ENCODE measurements around the gene ALG9. TPM values are rescaled to one million over a fixed set of nuclear protein-coding genes. Genes with fewer than 3 reads are reported as not detected.

The ALG9 gene
- total and polyA plus RNA-seq, 2 donors (not counting 3 experiments of a cell fraction or from before 2014, with no cell fraction given), result 29.1 to 29.4 TPM

DNA sequence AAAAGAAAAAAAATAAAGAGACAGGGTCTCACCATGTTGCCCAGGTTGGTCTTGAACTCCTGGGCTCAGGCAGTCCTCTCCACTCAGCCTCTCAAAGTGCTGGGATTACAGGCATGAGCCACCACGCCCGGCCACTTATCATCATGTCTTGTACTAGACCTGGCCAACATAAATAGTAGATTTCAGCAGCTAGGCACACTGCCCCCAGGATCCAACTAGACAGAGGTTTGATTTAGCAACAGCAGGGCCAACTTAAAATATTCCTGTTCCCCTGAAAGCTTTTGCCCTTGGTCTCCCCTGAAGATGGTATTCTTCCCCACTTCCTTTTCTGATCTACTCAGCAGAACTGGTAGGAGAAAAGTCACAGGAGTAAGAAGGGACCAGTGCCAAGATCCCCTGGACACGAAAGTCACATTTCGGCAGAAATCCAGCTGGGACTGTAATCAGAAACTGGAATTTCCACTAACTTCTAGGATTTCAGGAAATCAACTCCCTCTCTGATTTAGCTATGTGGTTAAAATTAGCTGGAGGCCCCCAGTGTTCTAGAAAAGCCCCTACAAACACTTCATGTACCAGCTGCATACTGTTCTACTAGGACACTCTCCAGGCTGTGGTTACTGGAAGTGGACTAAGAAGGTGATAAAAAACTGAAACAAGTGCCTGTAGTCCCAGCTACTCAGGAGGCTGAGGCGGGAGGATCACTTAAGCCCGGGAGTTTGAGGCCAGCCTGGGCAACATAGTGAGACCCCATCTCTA, 96.2 kb downstream of the ALG9 start:
- H3K36me3 ChIP-seq (ENCODE audit: control insufficient read depth in 2 of 2, extremely low read depth in 1 of 2, insufficient read depth in 2 of 2, low read length in 2 of 2), result no peaks in the 10 kb centered on the region
- FAIRE-seq (no peak), DNase-seq (ENCODE audit: low read depth, low spot score) (peak; percentile 60)
- no peaks in the 10 kb centered on the region for H3K79me2 ChIP-seq (ENCODE audit: control insufficient read depth, insufficient read depth, low read length)
- no peak overlapping the region for H3K9ac ChIP-seq (replicated peaks; ENCODE audit: extremely low read depth, insufficient read depth, low read length)
- H3K4me3 ChIP-seq (replicated peaks in 1 of 3; ENCODE audit: insufficient read depth in 1 of 3, low read depth in 1 of 3, low read length in 3 of 3), result no peak overlapping the region
- POLR2A ChIA-PET, result no interaction called here
- no TSS peak for BruUV-seq (replicated peaks)
- H4K20me1 ChIP-seq (replicated peaks; ENCODE audit: control insufficient read depth, extremely low read depth, insufficient read depth, low read length), result no peaks in the 10 kb centered on the region
- H3K27ac ChIP-seq (ENCODE audit: insufficient read depth, low read depth, low read length), result no peak overlapping the region
- dilution Hi-C loops (cut with MboI; ENCODE audit: extremely low pct_ligation_motif_present, low sequenced_read_pairs), result no loop called here
- no peak overlapping the region for H2AFZ ChIP-seq (ENCODE audit: low read depth, low read length)
- H3K4me1 ChIP-seq (ENCODE audit: control insufficient read depth, extremely low read depth, insufficient read depth, low read length), result no peaks in the 10 kb centered on the region
- CTCF ChIA-PET, result interaction anchor here (0.6 to 4.2 kb wide), 6 partner anchors 9 to 189 kb away, joined by 3 to 82 read pairs (median 43); partner anchors contain the start of genes PPP2R1B and SIK2
- no peaks in the 10 kb centered on the region for H3K27me3 ChIP-seq (ENCODE audit: control insufficient read depth in 2 of 2, insufficient read depth in 2 of 2, low read length in 2 of 2)
- TF ChIP-seq, protein P1, sequence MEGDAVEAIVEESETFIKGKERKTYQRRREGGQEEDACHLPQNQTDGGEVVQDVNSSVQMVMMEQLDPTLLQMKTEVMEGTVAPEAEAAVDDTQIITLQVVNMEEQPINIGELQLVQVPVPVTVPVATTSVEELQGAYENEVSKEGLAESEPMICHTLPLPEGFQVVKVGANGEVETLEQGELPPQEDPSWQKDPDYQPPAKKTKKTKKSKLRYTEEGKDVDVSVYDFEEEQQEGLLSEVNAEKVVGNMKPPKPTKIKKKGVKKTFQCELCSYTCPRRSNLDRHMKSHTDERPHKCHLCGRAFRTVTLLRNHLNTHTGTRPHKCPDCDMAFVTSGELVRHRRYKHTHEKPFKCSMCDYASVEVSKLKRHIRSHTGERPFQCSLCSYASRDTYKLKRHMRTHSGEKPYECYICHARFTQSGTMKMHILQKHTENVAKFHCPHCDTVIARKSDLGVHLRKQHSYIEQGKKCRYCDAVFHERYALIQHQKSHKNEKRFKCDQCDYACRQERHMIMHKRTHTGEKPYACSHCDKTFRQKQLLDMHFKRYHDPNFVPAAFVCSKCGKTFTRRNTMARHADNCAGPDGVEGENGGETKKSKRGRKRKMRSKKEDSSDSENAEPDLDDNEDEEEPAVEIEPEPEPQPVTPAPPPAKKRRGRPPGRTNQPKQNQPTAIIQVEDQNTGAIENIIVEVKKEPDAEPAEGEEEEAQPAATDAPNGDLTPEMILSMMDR (IDR thresholded peaks at IDR 0.05; ENCODE audit: extremely low read depth in 1 of 2, insufficient read depth in 1 of 2, low read depth in 1 of 2, low read length in 2 of 2), result no peak
- no peak for TF ChIP-seq EZH2 (IDR thresholded peaks at IDR 0.05; ENCODE audit: borderline replicate concordance, low read depth, low read length, severe bottlenecking)
- H3K9me3 ChIP-seq (replicated peaks; ENCODE audit: control insufficient read depth, insufficient read depth, low read length), result no peaks in the 10 kb centered on the region
- H3K4me2 ChIP-seq (ENCODE audit: insufficient read depth, low read length), result no peak overlapping the region
- intact Hi-C loops (cut with micrococcal nuclease), result no loop called here
- no peaks in the 10 kb centered on the region for H3K9me1 ChIP-seq (replicated peaks; ENCODE audit: control insufficient read depth, extremely low read depth, insufficient read depth, low read length)

DNA sequence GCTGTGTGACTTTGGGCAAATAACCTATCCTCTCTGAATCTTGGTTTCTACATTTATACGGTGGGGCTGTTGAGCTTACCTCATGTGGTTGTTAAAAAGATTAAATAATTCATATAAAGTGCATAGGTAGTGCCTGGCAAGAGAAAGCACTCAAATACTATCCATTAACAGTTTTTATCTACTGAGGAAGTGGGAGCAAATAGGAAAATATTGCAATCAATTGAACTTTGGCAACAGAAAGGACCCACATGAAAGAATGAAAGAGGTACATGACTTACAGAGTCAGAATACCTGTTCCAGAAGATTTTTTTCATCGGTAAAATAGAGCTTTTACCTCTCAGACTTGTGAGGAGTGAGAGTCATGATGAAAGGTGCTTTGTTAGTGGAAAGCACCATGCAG, 98.8 kb downstream of the ALG9 start:
- H3K9me3 ChIP-seq (replicated peaks; ENCODE audit: control insufficient read depth, insufficient read depth, low read length), result no peaks in the 10 kb centered on the region
- H3K9me1 ChIP-seq (replicated peaks; ENCODE audit: control insufficient read depth, extremely low read depth, insufficient read depth, low read length), result no peaks in the 10 kb centered on the region
- no peak for FAIRE-seq
- intact Hi-C loops (cut with micrococcal nuclease), result no loop called here
- dilution Hi-C loops (cut with MboI; ENCODE audit: extremely low pct_ligation_motif_present, low sequenced_read_pairs), result no loop called here
- TF ChIP-seq EZH2 (IDR thresholded peaks at IDR 0.05; ENCODE audit: borderline replicate concordance, low read depth, low read length, severe bottlenecking) (no peak), FOS (IDR thresholded peaks at IDR 0.05; ENCODE audit: borderline replicate concordance, insufficient read depth, low read length) (no peak), POLR2AphosphoS5 (IDR thresholded peaks at IDR 0.05; ENCODE audit: insufficient read depth, low read depth, low read length) (no peak), JUN (IDR thresholded peaks at IDR 0.05; ENCODE audit: borderline replicate concordance, insufficient read depth, insufficient read length, low read depth) (no peak), POLR2A (IDR thresholded peaks at IDR 0.05; ENCODE audit: low read depth, low read length) (no peak), MYC (IDR thresholded peaks at IDR 0.05; ENCODE audit: low read depth, low read length) (no peak), GATA2 (IDR thresholded peaks at IDR 0.05; ENCODE audit: insufficient read depth, insufficient read length, low read depth, low read length) (no peak)
- TF ChIP-seq, protein P1 (IDR thresholded peaks at IDR 0.05; ENCODE audit: extremely low read depth in 1 of 2, insufficient read depth in 1 of 2, low read depth in 1 of 2, low read length in 2 of 2), result no peak
- no TSS peak for BruUV-seq (replicated peaks)
- no peaks in the 10 kb centered on the region for H3K27me3 ChIP-seq (ENCODE audit: control insufficient read depth in 2 of 2, insufficient read depth in 2 of 2, low read length in 2 of 2)
- H2AFZ ChIP-seq (ENCODE audit: low read depth, low read length), result no peak overlapping the region
- CTCF ChIA-PET, result interaction anchor here (1.4 to 1.5 kb wide), 2 partner anchors 168 kb away, joined by 7 to 8 read pairs; no protein-coding TSS in a partner anchor
- POLR2A ChIA-PET, result no interaction called here
- H3K4me3 ChIP-seq (replicated peaks in 1 of 3; ENCODE audit: insufficient read depth in 1 of 3, low read depth in 1 of 3, low read length in 3 of 3), result no peak overlapping the region
- DNase-seq (ENCODE audit: low read depth, low spot score), result no peak
- H3K4me2 ChIP-seq (ENCODE audit: insufficient read depth, low read length), result no peak overlapping the region
- H3K4me1 ChIP-seq (ENCODE audit: control insufficient read depth, extremely low read depth, insufficient read depth, low read length), result no peaks in the 10 kb centered on the region
- no peaks in the 10 kb centered on the region for H4K20me1 ChIP-seq (replicated peaks; ENCODE audit: control insufficient read depth, extremely low read depth, insufficient read depth, low read length)
- no peak overlapping the region for H3K9ac ChIP-seq (replicated peaks; ENCODE audit: extremely low read depth, insufficient read depth, low read length)
- no peaks in the 10 kb centered on the region for H3K79me2 ChIP-seq (ENCODE audit: control insufficient read depth, insufficient read depth, low read length)
- no peaks in the 10 kb centered on the region for H3K36me3 ChIP-seq (ENCODE audit: control insufficient read depth in 2 of 2, extremely low read depth in 1 of 2, insufficient read depth in 2 of 2, low read length in 2 of 2)
- H3K27ac ChIP-seq (ENCODE audit: insufficient read depth, low read depth, low read length), result no peak overlapping the region

Measured in endothelial cell of umbilical vein (primary cell).